SW 1271 (cell line): Measurements from ENCODE around the gene CISD1.
A peak's percentile ranks its signal among the peaks of the same experiment; 100 is the strongest.
"Not testable (repeated sequence)": the region's sequence is repeated elsewhere in the genome, so short reads cannot be mapped to it uniquely, and the experiment has no call there.

Experiments
- DNase-seq, 2 experiments: peaks; one replicate each; lab custom pipeline; 2025; lab: John Stamatoyannopoulos, UW

Gene CISD1

DNA sequence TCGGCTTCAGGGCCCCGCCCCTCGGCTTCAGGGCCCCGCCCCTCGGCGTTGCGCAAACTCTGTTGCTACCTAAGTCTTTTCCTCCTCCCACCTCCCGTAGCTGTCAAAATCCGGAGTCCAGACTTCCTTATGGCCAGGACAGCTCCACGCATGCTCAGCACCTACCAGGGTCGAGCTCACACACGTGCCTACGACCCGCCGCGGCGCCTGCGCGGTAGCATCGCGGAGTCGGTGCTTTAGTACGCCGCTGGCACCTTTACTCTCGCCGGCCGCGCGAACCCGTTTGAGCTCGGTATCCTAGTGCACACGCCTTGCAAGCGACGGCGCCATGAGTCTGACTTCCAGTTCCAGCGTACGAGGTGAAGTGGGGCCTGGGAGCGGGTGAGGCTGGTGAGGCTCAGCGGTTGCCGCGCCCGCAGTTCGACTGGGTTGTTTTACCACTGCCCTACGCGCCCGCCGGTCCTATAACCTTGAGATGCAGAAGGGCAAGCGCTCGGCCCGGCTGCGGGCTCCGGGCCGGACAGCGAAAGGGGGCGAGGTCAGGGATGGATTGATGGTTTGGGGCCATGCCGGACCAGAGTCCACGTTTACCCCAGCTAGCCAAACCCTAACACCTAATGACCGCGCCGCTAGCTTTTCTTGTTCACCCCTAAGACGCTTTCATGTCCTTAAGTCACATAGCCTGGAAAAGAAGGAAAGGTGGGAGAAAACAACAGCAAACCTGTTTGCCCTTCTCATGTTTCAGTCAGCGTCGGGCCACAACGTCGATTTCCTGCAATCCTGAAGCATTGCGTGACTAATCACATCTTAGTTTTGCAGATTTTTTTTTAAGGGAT, at the start of gene CISD1:
CISD1 (plus strand) TSS at position 217 of the 836 bp plus-strand sequence; CDS start at position 329, 112 bp downstream.
- DNase-seq = peak; percentile 94

DNA sequence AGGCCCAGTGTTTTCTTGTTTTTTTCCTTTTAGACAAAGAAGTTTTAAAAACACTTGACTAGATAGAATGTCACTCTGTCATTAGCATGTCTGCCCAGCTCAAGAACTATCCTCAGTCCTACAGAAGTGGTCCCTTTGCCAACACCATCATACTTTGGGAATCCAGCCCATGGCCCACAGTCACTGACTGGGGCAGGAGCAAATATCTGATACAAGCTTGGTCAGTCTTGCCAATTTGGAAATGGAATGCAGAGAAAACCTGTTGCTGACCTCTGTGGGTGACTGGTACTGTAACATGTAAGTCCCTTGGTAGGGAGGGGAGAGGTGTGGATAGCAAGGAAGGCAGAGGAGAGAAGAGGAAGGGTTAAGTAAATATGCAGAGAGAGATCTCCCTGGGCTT, 49.1 kb upstream of the CISD1 start:
- no peak for DNase-seq

DNA sequence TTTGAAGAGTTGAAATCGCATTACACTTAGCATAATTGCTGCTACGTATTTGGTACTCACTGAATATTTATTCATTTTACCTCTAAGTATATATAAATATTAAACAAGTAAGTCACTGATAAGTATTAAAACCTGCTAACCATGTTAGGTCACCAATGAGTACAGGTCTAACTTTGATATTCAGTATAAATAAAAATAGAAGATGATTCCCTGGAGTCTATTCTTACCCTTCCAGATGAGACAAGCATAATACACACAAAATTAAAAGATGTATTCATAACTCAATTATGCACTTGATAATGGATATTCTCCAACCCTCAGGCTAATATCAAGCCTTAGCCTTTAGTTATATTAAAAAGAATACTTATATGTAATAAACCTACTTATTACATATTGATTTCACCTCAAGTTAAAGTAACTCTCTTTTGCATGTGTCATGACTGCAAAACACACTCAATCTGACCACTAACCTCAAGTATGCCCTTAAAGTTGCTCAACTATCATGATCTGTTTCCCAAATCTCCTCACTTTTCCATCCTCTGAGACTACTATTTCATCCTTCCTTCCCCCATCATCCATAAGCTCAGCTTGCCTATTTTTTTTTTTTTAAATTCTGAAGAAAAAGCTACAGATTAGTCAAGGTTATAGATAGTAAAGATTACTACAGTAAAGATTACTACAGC, 48.1 kb upstream of the CISD1 start:
- DNase-seq = no peak

DNA sequence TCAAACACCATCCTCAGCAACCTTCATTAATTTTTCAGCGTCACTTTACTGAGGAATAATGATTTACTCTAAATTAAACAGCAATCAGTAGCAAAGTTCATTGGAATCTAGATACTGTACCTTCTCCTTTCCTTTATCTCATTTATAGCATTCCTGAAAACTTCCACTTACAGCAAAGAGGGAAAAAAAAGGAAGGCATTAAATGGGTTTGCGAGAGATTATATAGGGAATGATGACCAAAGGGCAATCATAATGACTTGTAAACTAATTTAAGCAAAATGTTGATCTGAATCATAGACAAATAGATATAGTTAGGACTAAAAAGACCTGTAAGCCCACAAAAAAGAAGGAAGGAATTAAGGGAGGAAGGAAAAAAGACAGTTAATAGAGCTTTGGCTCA, 43.3 kb upstream of the CISD1 start:
- DNase-seq = no peak

DNA sequence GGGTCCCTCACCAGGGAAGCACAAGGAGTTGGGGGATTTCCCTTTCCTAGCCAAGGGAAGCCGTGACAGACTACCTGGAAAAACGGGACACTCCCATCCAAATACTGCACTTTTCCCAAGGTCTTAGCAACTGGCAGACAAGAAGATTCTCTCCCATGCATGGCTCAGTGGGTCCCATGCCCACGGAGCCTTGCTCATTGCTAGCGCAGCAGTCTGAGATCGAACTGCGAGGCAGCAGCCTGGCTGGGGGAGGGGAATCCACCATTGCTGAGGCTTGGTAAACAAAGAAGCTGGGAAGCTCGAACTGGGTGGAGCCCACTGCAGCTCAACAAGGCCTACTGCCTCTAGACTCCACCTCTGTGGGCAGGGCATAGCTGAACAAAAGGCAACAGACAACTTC, 39.1 kb upstream of the CISD1 start:
- not testable (repeated sequence) for DNase-seq

DNA sequence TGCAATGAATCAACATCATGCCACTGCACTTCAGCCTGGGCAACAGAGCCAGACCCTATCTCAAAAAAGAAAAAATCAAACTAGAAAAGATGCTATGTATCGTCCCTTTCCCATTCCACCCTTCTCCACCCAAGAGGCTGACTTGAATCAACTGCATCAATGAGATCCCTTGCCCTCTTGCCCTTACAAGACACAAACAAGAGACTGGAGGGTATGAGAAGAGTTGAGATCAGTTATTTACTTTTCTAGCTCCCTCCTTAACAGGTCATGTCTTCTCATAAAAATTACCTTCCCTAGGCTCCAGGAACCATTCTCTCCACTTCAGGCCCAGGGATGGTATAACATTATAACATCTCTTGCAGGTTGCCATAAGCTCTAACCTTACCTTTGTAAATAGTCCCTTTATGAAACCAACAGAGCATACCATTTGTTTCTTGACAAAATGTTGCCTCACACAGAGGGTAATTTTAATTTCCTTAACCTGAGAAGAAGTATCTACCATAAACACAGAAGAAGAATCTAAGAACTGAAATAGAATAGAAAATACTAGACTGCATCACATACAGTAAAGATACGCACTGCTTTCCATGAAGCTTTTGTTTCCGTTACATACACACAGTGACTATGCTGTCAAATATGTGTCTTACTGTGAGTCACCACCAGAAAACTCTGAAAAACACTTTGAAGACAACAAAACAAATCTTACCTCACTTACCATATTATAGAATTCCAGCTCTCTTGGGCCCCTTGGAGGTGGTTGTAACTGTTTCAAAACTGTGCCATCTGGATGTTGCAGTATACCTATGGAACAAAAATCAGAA, 31.7 kb upstream of the CISD1 start:
- peak; percentile 71 to 90 for DNase-seq

DNA sequence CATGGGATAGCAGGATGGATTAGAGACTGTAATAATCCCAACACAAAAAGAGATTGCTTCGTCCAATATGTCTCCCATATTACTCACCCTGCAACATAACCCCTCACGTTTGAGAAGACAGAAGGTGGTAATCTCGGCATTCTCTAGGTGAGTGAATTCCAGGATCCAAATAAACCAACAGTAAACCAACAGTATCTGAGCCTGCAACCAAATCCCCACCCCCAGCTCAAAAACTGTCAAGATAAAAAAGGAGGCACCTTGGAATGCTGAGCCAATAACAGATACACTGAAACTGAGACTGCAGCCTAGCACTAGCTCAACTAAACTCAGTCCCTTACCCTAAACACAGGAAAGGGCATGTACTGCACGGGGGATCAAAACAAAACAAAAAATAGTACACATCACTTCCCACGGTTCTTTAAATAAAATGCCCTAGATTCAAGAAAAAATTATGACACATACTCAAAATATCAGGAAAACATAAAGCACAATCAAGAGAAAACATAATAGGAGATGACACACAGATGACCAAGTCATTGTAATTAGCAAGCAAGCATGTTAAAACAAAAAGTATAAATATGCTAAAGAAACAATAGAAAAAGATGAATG, 29.3 kb upstream of the CISD1 start:
- peak in 1 of 2 experiments; percentile 56 for DNase-seq

DNA sequence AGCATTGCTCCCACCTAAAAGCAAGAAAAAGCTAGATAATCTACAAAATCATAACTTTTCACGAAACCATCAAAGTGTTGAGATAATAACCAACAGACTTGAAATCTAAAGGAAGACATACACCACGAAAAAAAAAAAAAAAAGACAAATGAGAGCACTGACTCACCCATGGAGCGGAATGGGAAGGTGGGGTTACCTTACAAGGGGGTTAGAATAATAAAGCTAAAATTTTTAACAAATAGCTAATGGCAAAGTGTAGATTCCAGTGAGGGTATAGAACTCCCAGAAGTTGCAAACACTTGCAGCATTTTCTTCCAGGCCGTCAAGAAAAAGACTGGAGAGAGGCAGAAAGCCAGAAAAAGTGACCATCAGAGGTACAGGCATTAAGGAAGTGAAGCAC, 28.4 kb upstream of the CISD1 start:
- no peak for DNase-seq

DNA sequence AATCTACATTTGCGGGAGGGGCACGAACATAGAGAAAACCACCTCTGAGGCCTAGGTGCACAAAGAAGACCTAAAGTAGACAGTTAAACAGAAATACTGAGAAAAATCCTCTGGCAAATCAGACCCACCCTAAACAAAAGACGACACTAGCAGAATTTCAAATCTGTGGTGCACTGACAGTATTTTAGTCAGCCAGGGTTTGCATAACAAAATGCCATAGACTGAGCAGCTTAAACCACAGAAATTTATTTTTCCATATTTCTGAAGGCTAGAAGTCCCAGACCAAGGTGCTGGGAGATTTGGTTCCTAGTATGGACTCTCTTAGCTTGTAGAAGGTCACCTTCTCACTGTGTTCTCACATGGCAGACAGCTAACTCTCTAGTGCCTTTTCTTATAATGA, 27.6 kb upstream of the CISD1 start:
- DNase-seq = no peak

DNA sequence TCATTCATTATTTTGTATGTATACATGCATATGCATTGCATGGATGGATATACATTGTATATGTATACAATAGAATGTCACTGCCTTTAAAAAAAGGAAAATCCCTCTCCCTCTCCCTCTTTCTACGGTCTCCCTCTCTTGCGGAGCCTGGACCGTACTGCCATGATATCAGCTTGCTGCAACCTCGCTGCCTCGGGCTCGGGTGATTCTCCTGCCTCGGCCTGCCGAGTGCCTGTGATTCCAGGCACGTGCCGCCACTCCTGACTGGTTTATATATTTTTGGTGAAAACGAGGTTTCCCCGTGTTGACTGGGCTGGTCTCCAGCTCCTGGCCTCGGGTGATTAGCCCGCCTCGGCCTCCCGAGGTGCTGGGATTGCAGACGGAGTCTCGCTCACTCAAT, 25.7 kb upstream of the CISD1 start:
- DNase-seq = no peak

DNA sequence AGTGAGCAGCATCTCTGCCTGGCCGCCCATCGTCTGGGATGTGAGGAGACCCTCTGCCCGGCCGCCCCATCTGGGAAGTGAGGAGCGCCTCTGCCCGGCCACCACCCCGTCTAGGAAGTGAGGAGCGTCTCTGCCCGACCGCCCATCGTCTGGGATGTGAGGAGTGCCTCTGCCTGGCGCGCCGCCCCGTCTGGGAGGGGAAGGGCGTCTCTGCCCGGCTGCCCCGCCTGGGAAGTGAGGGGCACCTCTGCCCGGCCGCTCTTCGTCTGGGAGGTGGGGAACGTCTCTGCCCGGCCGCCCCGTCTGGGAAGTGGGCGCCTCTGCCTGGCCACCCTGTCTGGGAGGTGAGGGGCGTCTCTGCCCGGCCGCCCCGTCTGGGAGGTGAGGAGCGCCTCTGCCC, 25.2 kb upstream of the CISD1 start:
- not testable (repeated sequence) for DNase-seq

DNA sequence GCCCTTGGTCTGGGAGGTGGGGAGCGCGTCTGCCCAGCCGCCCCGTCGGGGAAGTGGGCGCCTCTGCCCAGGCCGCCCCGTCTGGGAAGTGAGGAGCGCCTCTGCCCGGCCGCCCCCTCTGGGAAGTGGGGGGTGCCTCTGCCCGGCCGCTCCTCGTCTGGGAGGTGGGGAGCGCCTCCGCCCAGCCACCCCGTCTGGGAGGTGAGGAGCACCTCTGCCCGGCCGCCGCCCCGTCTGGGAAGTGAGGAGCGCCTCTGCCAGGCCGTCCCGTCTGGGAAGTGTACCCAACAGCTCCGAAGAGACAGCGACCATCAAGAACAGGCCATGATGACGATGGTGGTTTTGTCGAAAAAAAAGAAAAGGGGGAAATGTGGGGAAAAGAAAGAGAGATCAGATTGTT, 24.7 kb upstream of the CISD1 start:
- not testable (repeated sequence) for DNase-seq

DNA sequence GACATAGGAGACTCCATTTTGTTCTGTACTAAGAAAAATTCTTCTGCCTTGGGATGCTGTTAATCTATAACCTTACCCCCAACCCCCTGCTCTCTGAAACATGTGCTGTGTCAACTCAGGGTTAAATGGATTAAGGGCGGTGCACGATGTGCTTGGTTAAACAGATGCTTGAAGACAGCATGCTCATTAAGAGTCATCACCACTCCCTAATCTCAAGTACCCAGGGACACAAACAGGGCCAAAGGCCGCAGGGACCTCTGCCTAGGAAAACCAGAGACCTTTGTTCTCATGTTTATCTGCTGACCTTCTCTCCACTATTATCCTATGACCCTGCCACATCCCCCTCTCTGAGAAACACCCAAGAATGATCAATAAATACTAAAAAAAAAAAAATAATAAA, 24.3 kb upstream of the CISD1 start:
- not testable (repeated sequence) for DNase-seq

DNA sequence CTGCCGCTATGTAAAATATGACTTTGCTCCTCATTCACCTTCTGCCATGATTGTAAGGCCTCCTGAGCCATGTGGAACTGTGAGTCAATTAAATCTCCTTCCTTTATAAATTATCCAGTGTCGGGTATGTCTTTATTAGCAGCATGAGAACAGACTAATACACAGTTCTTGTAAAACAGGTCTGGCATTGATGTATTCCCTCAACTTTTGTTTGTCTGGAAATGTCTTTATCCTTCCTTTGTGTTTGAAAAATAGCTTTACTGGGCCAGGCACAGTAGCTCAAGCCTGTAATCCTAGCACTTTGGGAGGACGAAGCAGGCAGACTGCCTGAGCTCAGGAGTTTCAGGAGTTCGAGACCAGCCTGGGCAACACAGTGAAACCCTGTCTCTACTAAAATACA, 15.8 kb upstream of the CISD1 start:
- DNase-seq = no peak

DNA sequence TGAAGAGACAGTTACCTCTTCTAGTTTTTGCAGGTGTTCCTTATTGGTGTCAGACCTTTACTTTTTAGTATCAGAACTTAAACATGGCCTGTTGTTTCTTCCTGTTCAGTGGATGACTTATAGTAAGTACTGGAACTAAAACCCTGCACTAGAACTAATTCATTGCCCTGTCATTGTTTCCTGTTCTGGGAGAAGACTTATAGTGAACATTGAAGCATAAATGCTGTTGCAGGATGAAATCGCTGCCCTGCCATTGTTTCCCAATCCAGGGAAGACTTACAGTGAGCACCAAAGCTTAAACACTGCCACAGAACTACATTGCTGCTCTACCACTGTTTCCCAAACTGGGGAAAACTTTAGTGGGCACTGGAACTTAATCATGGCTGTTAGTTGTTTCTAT, 14.3 kb upstream of the CISD1 start:
- no peak for DNase-seq

DNA sequence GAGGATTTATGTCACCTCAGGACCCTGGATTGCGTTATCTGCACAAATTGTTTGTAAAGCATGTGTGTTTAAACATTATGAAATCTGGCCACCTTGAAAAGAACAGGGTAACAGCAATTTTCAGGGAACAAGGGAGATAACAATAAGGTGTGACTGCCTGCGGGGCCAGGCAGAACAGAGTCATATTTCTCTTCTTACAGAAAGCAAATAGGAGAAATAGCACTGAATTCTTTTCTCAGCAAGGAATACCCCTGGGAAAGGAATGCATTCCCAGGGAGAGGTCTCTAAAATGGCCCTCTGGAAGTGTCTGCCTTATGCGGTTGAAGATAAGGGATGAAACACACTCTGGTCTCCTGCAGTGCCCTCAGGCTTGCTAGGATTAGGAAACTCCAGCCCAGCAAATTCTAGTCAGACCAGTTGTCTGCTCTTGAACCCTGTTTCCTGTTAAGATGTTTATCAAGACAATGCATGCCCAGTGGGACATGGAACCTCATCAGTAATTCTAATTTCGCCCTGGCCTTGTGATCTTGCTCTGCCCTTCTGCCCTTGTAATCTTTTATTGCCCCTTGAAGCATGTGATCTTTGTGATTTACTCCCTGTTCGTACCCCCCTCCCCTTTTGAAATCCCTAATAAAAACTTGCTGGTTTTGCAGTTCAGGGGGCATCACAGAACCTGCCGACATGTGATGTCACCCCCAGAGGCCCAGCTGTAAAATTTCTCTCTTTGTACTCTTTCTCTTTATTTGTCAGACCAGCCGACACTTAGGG, 12.8 kb upstream of the CISD1 start:
- DNase-seq = not testable (repeated sequence)

DNA sequence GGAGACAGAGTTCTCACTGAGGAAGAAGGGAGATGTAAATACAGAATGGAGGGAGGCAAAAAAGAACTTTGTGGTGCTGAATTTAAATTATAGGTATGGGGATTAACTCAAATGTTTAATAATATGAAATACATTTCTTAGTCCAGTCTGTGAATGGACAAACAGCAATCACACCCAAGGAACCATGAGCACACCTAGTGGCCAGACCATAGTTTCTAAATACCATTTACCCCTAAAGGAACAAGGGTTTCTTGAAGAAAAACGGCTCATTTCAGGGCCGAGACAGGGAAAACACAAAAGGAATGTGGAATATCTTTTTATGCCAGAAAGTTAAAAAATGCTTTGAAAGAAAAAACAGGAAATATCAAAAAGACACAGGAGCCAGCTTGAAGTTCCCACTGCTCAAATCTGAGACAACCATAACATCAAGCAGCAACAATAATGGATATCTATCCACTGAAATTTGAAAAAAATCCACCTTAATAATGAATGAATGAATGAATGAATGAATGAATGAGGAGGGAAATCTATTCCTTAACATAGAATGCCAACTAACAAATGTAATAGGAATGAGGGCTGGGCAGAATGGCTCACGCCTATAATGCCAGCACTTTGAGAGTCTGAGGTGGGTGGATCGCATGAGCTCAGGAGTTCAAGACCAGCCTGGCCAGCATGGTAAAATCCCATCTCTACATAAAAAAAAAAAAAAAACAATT, 9.8 kb upstream of the CISD1 start:
- DNase-seq = no peak

DNA sequence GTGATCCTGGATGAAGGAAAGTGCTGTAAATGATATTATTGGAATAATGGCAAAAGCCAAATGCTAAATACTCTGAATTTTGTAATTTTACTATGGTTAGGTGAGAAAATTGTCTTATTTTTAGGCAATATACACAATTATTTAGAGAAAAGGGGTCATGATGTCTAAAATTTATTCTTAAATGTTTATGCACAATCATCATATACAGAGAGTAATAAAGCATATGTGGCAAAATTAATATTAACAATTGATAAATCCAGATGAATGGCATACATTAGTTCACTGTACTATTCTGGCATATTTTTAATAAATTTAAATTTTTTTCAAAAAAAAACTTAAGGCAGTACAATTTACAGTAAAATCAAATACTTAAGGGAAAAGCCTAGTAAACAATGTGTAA, 8.6 kb upstream of the CISD1 start:
- no peak for DNase-seq

DNA sequence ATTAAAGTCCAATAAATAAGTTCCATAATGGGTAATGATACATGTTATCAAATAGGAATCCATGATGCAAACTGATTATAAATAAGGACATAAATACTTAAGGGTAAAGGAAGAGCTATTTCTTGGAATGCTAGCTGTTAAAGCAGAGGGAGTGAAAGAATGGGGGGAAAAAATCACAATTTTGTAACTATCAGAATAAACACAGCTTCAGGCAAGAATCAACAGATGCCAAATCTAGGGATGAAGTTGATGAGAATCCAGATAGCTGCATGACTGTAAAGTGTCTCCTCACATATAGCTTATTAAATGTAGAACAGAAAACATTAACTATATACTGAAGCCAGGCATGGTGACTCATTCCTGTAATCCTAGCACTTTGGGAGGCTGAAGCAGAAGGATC, 6.2 kb upstream of the CISD1 start:
- no peak for DNase-seq

DNA sequence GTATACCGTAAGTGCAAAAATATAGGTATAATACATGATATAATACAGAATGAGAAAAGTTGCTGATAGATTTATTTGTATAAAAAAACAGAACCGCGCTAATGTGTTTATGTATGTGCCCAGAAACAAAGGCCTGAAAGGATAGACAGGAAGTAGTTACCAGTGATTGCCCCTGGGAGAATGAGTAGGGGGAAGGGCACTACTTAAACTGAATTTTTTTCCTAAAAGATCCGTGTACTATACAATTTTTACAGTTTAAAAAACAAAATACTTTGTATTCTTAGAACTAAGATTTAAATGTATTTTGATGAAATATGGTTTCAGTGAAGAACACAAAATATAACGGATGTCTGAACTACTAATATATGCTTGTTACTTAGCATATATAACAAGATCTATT, 4.2 kb upstream of the CISD1 start:
- peak in 1 of 2 experiments; percentile 36 for DNase-seq

DNA sequence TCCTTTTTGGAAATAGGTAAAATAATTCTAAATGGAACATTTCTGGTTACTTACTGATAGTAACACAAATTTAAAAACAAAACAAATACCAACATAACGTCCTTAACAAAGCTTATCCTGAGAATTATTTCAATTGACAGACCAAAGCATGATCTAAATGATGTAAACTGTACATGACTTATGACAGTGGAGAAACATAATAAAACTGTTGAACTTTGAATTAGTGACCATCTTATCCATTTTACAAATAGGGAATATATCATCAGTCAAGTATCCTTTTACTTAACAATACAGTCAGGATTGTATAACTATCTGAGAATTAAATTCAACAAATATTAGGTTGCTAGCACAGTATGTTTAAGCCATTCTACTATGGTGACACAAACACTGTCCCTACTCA, 3.7 kb upstream of the CISD1 start:
- peak in 1 of 2 experiments; percentile 31 for DNase-seq
